GM12878 (cell line): ENCODE measurements around the gene EEF1AKMT3. TPM values are rescaled to one million over a fixed set of nuclear protein-coding genes. Genes with fewer than 3 reads are reported as not detected.
A peak's percentile ranks its signal among the peaks of the same experiment; 100 is the strongest.

Experiments used
- ATAC-seq: fragments of 200-7000 bp; cut with Tn5 transposase; 3 replicates; pipeline ENCODE4 v1.9.1; 2020; ENCODE audit warnings: mild to moderate bottlenecking, moderate library complexity
- BruUV-seq: library from RNA; stranded (reverse); fragments of 400-500 nt; replicated peaks from 2 replicates; lab custom pipeline; 2021; lab: Mats Ljungman, UMichigan
- CTCF ChIA-PET: fragments of 300-600 bp; sonication (Branson Sonifier 250); formaldehyde crosslinking; extraction: SDS; loops from one replicate; lab custom pipeline; 2021; ENCODE audit warnings: inconsistent platforms; lab: Yijun Ruan, JAX
- POLR2A ChIA-PET: fragments of 350-600 bp; formaldehyde crosslinking; extraction: SDS; loops from one replicate; lab custom pipeline; 2021; ENCODE audit warnings: inconsistent platforms; lab: Charles Lee
- RAD21 ChIA-PET: fragments of 300-600 bp; sonication (Branson Sonifier 250); formaldehyde crosslinking; loops from one replicate; lab custom pipeline; 2023; ENCODE audit warnings: antibody characterized with exemption; ENCODE audit not compliant: unreplicated experiment; lab: Charles Lee
- SMC1A ChIA-PET: fragments of 300-600 bp; sonication (Branson Sonifier 250); formaldehyde crosslinking; loops from one replicate; lab custom pipeline; 2023; ENCODE audit not compliant: unreplicated experiment, uncharacterized antibody; lab: Charles Lee
- DNase-seq: peaks from one replicate; pipeline ENCODE4 v3.0.0-alpha.2; 2011; ENCODE audit warnings: low read depth, low spot score
- FAIRE-seq: peaks from 3 replicates; lab custom pipeline; 2011; peaks lifted over from hg19 to GRCh38; lab: Jason Lieb, UNC
- H2AFZ ChIP-seq: 2 replicates; pipeline ENCODE4 v1.6.0; 2011; ENCODE audit warnings: low read depth, low read length, control low read depth; ENCODE audit not compliant: control insufficient read depth
- H3K27ac ChIP-seq: 2 replicates; pipeline ENCODE4 v1.5.1; 2011; ENCODE audit warnings: control low read depth; ENCODE audit not compliant: control insufficient read depth, insufficient read depth
- H3K27me3 ChIP-seq, 2 experiments: replicated peaks in 1 of 2; 2 replicates each; pipeline versions ENCODE4 v1.6.0 to v1.6.1; 2011; ENCODE audit warnings: low read length in 1 of 2; ENCODE audit not compliant: control insufficient read depth in 2 of 2, insufficient read depth in 2 of 2
- H3K36me3 ChIP-seq, 2 experiments: 2 replicates each; pipeline ENCODE4 v1.5.1; 2011; ENCODE audit warnings: low read length in 1 of 2; ENCODE audit not compliant: control insufficient read depth in 2 of 2, insufficient read depth in 2 of 2
- H3K4me1 ChIP-seq: 2 replicates; pipeline ENCODE4 v1.6.1; 2011; ENCODE audit warnings: mild to moderate bottlenecking, low read length, moderate library complexity, mixed read lengths; ENCODE audit not compliant: control insufficient read depth, insufficient read depth
- H3K4me2 ChIP-seq: 2 replicates; pipeline ENCODE4 v1.6.0; 2011; ENCODE audit warnings: control low read depth; ENCODE audit not compliant: control insufficient read depth, insufficient read depth
- H3K4me3 ChIP-seq: fragments of 200-600 bp; sonication (generic); 2 replicates; pipeline ENCODE4 v1.5.1; 2016
- H3K79me2 ChIP-seq: 2 replicates; pipeline ENCODE4 v1.6.0; 2011; ENCODE audit warnings: low read length; ENCODE audit not compliant: control insufficient read depth, insufficient read depth
- H3K9ac ChIP-seq: 2 replicates; pipeline ENCODE4 v1.8.0; 2011; ENCODE audit warnings: low read length, control low read depth, mixed read lengths; ENCODE audit not compliant: control insufficient read depth, insufficient read depth
- H3K9me3 ChIP-seq: replicated peaks from 3 replicates; pipeline ENCODE4 v1.5.1; 2011; ENCODE audit warnings: mild to moderate bottlenecking, low read length; ENCODE audit not compliant: control insufficient read depth, insufficient read depth
- H4K20me1 ChIP-seq: 2 replicates; pipeline ENCODE4 v1.6.0; 2011; ENCODE audit not compliant: control insufficient read depth, insufficient read depth
- ASH2L ChIP-seq: fragments of 300-600, 200-600 bp; sonication (generic); IDR thresholded peaks from 2 replicates; pipeline ENCODE4 v1.6.1; 2017; ENCODE audit warnings: low read depth, mild to moderate bottlenecking, borderline replicate concordance
- ATF7 ChIP-seq: fragments of 450-650 bp; IDR thresholded peaks from 2 replicates; pipeline ENCODE4 v1.6.1; 2016; ENCODE audit warnings: low read depth, mild to moderate bottlenecking
- CHD4 ChIP-seq: fragments of 200-600 bp; sonication (generic); IDR thresholded peaks from 2 replicates; pipeline ENCODE4 v1.6.1; 2016; ENCODE audit warnings: mild to moderate bottlenecking
- EGR1 ChIP-seq, 2 experiments: IDR thresholded peaks; 1 replicate in 1 of 2; 2 replicates in 1 of 2; pipeline ENCODE4 v1.6.1; 2011 to 2012; ENCODE audit warnings: low read depth in 2 of 2, low read length in 2 of 2, borderline replicate concordance in 1 of 2, mild to moderate bottlenecking in 1 of 2, moderate library complexity in 1 of 2
- FOXK2 ChIP-seq: fragments of 450-650 bp; IDR thresholded peaks from 2 replicates; pipeline ENCODE4 v1.6.1; 2017; ENCODE audit warnings: mild to moderate bottlenecking, moderate library complexity
- GABPA ChIP-seq: IDR thresholded peaks from 2 replicates; pipeline ENCODE4 v1.6.1; 2014; ENCODE audit warnings: antibody characterized with exemption, low read depth, mild to moderate bottlenecking, inconsistent platforms
- HDAC6 ChIP-seq: fragments of 200-600 bp; sonication (generic); IDR thresholded peaks from one replicate; pipeline ENCODE4 v1.8.0; 2017; ENCODE audit warnings: antibody characterized with exemption; ENCODE audit not compliant: unreplicated experiment
- KLF5 ChIP-seq: fragments of 450-650 bp; IDR thresholded peaks from 2 replicates; pipeline ENCODE4 v1.6.1; 2014; ENCODE audit warnings: mild to moderate bottlenecking; ENCODE audit not compliant: partially characterized antibody
- NFYA ChIP-seq: IDR thresholded peaks from 2 replicates; pipeline ENCODE4 v1.6.1; 2011; ENCODE audit warnings: low read depth, mild to moderate bottlenecking, low read length, improper control_type of control experiment, borderline replicate concordance
- PAX5 ChIP-seq: IDR thresholded peaks from 2 replicates; pipeline ENCODE4 v1.6.1; 2011; ENCODE audit warnings: low read depth, low read length, borderline replicate concordance
- RAD21 ChIP-seq: IDR thresholded peaks from 2 replicates; pipeline ENCODE4 v1.6.1; 2011; ENCODE audit warnings: mild to moderate bottlenecking, low read depth, low read length, moderate library complexity; ENCODE audit not compliant: insufficient read depth
- SMC3 ChIP-seq: IDR thresholded peaks from 2 replicates; pipeline ENCODE4 v1.6.1; 2011; ENCODE audit warnings: low read length, improper control_type of control experiment, borderline replicate concordance
- TCF3 ChIP-seq: IDR thresholded peaks from 2 replicates; pipeline ENCODE4 v1.6.1; 2012; ENCODE audit warnings: low read depth, mild to moderate bottlenecking, low read length, borderline replicate concordance; ENCODE audit not compliant: insufficient read depth
- YY1 ChIP-seq: IDR thresholded peaks from 2 replicates; pipeline ENCODE4 v1.6.1; 2011; ENCODE audit warnings: low read depth, mild to moderate bottlenecking, low read length
- ZNF217 ChIP-seq: fragments of 450-650 bp; IDR thresholded peaks from 2 replicates; pipeline ENCODE4 v1.6.1; 2017; ENCODE audit warnings: antibody characterized with exemption, mild to moderate bottlenecking
- ZNF622 ChIP-seq: fragments of 450-650 bp; IDR thresholded peaks from 2 replicates; pipeline ENCODE4 v1.6.1; 2017; ENCODE audit warnings: mild to moderate bottlenecking, inconsistent platforms
- WGBS: methylation state at CpG from one replicate; pipeline ENCODE4 v1.1.6; 2016; ENCODE audit warnings: low lambda C conversion rate; ENCODE audit not compliant: insufficient replicate concordance, insufficient coverage; ENCODE audit errors: missing lambda C conversion rate; 5-methylcytosine and 5-hydroxymethylcytosine counted together
- in situ Hi-C: fragments of 300-500 bp; cut with MboI; formaldehyde crosslinking; loops from 9 replicates; pipeline ENCODE4 v1.14.3; 2018; ENCODE audit warnings: mixed read lengths
- intact Hi-C: fragments of 100-400 bp; cut with micrococcal nuclease; formaldehyde crosslinking; loops from one replicate; pipeline ENCODE4 v1.14.2; 2022; ENCODE audit not compliant: unreplicated experiment
- polyA plus RNA-seq, 11 experiments: library from polyadenylated mRNA; depleted of rRNA in 4 of 11; unstranded in 6 of 11; stranded (reverse) in 5 of 11; fragments of >200 nt; fragmentation: Nextera tagmentation in 4 of 11; fragmentation: Illumina TruSeq in 1 of 11; extraction: Ambion mirVana in 4 of 11; extraction: Trizol in 1 of 11; gene quantifications; 1 replicate in 1 of 11; 2 replicates in 10 of 11; pipeline versions ENCODE4 v1.2.1 to v1.2.3, GENCODE V29; 2011 to 2016; ENCODE audit warnings: inconsistent platforms in 2 of 11, missing spikeins in 2 of 11, low read depth in 1 of 11
- total RNA-seq, 4 experiments: library from RNA; depleted of rRNA in 3 of 4; stranded (reverse); fragments of >200 nt in 3 of 4; fragmentation: Illumina TruSeq in 1 of 4; extraction: Trizol in 1 of 4; gene quantifications; 2 replicates each; pipeline versions ENCODE4 v1.2.1 to v1.2.3, GENCODE V29; 2013 to 2021
- TF ChIP-seq, protein P1 (sequence below): IDR thresholded peaks from 2 replicates; pipeline ENCODE4 v1.6.1; 2011; ENCODE audit warnings: borderline replicate concordance, low read depth, mild to moderate bottlenecking, moderate library complexity, mixed read lengths, low read length; ENCODE audit not compliant: insufficient read depth; ENCODE audit errors: extremely low read length
- TF ChIP-seq, protein P2 (sequence below): fragments of 450-650 bp; IDR thresholded peaks from 2 replicates; pipeline ENCODE4 v1.6.1; 2018; ENCODE audit warnings: borderline replicate concordance, mild to moderate bottlenecking; ENCODE audit not compliant: partially characterized antibody
- TF ChIP-seq, protein P3 (sequence below): IDR thresholded peaks from 2 replicates; pipeline ENCODE4 v1.6.1; 2012; ENCODE audit warnings: low read depth, low read length, improper control_type of control experiment

Gene EEF1AKMT3
- total and polyA plus RNA-seq, 10 of the 15 experiments (the other 5 are each of a cell fraction or from before 2014, with no cell fraction given) = 1.2 to 8.2 (median 3.5) TPM

DNA sequence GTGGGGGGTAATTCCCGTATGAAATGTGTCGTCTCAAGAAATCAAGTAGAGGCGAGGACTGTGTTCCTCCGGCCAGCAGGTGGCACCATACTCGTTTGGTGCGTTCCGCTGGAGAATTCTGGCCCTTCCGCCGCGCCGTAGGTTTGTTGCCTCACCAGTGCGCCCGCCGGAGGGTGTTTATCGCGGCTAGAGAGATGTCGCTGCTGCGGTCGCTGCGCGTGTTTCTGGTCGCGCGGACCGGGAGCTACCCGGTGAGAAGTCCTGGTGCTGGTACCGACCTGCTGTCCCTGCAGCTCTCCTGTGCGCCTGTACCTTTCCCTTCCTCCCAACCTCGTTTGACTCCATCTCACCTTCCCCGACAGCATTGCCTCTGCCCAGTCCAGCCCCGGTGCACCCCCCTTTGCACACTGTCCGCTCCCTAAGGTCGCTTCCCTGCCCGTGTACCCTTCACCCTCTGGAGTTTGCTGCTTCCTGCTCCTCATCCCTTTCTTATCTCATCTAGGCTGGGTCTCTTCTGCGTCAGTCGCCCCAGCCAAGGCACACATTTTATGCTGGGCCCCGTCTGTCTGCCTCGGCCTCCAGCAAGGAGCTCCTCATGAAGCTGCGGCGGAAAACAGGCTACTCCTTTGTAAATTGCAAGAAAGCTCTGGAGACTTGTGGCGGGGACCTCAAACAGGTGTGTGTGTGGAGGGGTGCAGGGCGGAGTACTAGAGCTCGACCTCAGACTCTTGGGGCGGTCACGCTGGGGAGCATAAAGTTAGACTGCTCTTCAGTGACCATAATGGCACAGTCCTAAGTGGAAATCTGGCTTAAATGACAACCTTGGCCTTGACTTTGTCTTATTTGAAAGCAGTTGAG, 10.4 kb downstream of the EEF1AKMT3 start, which contains the start of gene TSFM:
Gene TSFM (plus strand): TSS at position 180 of the 858 bp plus-strand sequence. CDS start 15 bp downstream, at position 195.
- Histone ChIP-seq H3K36me3 (peaks cover 0 to 14% of the 10 kb centered on the region in 2 experiments; a peak in 3 of 4 replicates), H3K9ac (peak within 1 kb of the TSS; percentile 91), H3K79me2 (peaks cover 15% of the 10 kb centered on the region), H3K4me1 (peaks cover 8% of the 10 kb centered on the region; the same call in 1 of the 2 replicates), H3K27me3 (no peaks in the 10 kb centered on the region), H3K4me2 (peak within 1 kb of the TSS; percentile 89), H4K20me1 (no peaks in the 10 kb centered on the region), H3K27ac (peak within 1 kb of the TSS; percentile 61), H3K4me3 (peak within 1 kb of the TSS; percentile 98), H3K9me3 (no peaks in the 10 kb centered on the region), H2AFZ (peak within 1 kb of the TSS; percentile 75)
- ChIA-PET SMC1A (interaction anchor here (0.6 to 2.3 kb wide), 6 partner anchors 17 to 114 kb away, joined by 3 to 6 read pairs (median 5); no protein-coding TSS in a partner anchor), RAD21 (interaction anchor here (0.6 to 1.4 kb wide), 5 partner anchors 26 to 325 kb away, joined by 3 to 5 read pairs (median 3); no protein-coding TSS in a partner anchor), POLR2A (interaction anchor here (0.5 to 1.5 kb wide), 6 partner anchors 10 to 161 kb away, joined by 3 to 11 read pairs (median 3); partner anchors contain the start of genes EEF1AKMT3 and METTL1), CTCF (interaction anchor here (0.7 to 2.7 kb wide), 18 partner anchors 9 to 175 kb away, joined by 3 to 12 read pairs (median 5); partner anchors contain the start of genes EEF1AKMT3 and METTL1)
- in situ Hi-C loops (no loop called here), intact Hi-C loops (loop anchor here (1.0 kb wide), 1 partner anchor 122 kb away; no protein-coding TSS in a partner anchor)
- under 1% methylated on average over 45 of the region's 45 CpGs for WGBS
- BruUV-seq = no TSS peak
- ATAC-seq (peak; percentile 96), DNase-seq (peak; percentile 68), FAIRE-seq (peak; percentile 99)
- TF ChIP-seq PAX5 = 0 out of 2 replicates have a peak, but pooled peaks have one; percentile 62
- peak; percentile 71 for TF ChIP-seq ATF7
- TF ChIP-seq EGR1 (IDR thresholded peaks at IDR 0.05; ENCODE audit: borderline replicate concordance in 1 of 2, low read depth in 2 of 2, low read length in 2 of 2) = peak in 1 of 2 experiments; percentile 87; a peak in 2 of 3 replicates
- TF ChIP-seq CHD4 = no peak
- no peak for TF ChIP-seq ZNF217
- TF ChIP-seq, protein P1, sequence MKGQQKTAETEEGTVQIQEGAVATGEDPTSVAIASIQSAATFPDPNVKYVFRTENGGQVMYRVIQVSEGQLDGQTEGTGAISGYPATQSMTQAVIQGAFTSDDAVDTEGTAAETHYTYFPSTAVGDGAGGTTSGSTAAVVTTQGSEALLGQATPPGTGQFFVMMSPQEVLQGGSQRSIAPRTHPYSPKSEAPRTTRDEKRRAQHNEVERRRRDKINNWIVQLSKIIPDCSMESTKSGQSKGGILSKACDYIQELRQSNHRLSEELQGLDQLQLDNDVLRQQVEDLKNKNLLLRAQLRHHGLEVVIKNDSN = no peak
- TF ChIP-seq GABPA = peak; percentile 59; the same call in 1 of the 2 replicates
- 0 out of 2 replicates have a peak, but pooled peaks have one; percentile 25 for TF ChIP-seq ASH2L
- TF ChIP-seq KLF5 = peak; percentile 68
- TF ChIP-seq YY1 = peak; percentile 88
- peak; percentile 45; the same call in 1 of the 2 replicates for TF ChIP-seq SMC3
- no peak for TF ChIP-seq TCF3
- TF ChIP-seq, protein P2, sequence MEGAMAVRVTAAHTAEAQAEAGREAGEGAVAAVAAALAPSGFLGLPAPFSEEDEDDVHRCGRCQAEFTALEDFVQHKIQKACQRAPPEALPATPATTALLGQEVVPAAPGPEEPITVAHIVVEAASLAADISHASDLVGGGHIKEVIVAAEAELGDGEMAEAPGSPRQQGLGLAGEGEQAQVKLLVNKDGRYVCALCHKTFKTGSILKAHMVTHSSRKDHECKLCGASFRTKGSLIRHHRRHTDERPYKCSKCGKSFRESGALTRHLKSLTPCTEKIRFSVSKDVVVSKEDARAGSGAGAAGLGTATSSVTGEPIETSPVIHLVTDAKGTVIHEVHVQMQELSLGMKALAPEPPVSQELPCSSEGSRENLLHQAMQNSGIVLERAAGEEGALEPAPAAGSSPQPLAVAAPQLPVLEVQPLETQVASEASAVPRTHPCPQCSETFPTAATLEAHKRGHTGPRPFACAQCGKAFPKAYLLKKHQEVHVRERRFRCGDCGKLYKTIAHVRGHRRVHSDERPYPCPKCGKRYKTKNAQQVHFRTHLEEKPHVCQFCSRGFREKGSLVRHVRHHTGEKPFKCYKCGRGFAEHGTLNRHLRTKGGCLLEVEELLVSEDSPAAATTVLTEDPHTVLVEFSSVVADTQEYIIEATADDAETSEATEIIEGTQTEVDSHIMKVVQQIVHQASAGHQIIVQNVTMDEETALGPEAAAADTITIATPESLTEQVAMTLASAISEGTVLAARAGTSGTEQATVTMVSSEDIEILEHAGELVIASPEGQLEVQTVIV = peak; percentile 61
- peak; percentile 85 for TF ChIP-seq FOXK2
- TF ChIP-seq ZNF622 = no peak
- TF ChIP-seq, protein P3, sequence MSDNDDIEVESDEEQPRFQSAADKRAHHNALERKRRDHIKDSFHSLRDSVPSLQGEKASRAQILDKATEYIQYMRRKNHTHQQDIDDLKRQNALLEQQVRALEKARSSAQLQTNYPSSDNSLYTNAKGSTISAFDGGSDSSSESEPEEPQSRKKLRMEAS = peak; percentile 83
- peak; percentile 27; the same call in 1 of the 2 replicates for TF ChIP-seq RAD21
- no peak for TF ChIP-seq NFYA
- TF ChIP-seq HDAC6 = no peak
